Gastrocnemius medialis (tissue), 4 donors: ENCODE measurements around the gene SLC7A6OS. TPM values are rescaled to one million over a fixed set of nuclear protein-coding genes. Genes with fewer than 3 reads are reported as not detected.
A peak's percentile ranks its signal among the peaks of the same experiment; 100 is the strongest.

Experiments used
- ATAC-seq, 2 donors: fragments of 150-250 bp; one replicate each; pipeline ENCODE4 v1.9.1; 2016
- DNase-seq, 2 donors: peaks; one replicate each; pipeline ENCODE4 v3.0.0-alpha.2; 2019
- H3K27ac ChIP-seq, 4 donors: fragments of 200-600 bp; sonication (generic); 1 replicate in 1 of 4; 2 replicates in 3 of 4; pipeline ENCODE4 v1.5.1; 2016 to 2018; ENCODE audit warnings: mild to moderate bottlenecking in 2 of 4, moderate library complexity in 1 of 4
- H3K27me3 ChIP-seq, 3 donors: fragments of 200-600 bp; sonication (generic) in 2 of 3; 1 replicate in 1 of 3; 2 replicates in 2 of 3; pipeline versions ENCODE4 v1.5.1 to v1.6.0; 2016 to 2019; ENCODE audit warnings: mild to moderate bottlenecking in 1 of 3, moderate library complexity in 1 of 3
- H3K36me3 ChIP-seq, 2 donors: fragments of 200-600 bp; sonication (generic) in 1 of 2; one replicate each; pipeline ENCODE4 v1.5.1; 2017 to 2018
- H3K4me1 ChIP-seq, 2 donors: fragments of 200-600 bp; sonication (generic) in 1 of 2; one replicate each; pipeline ENCODE4 v1.5.1; 2016 to 2017; ENCODE audit warnings: mild to moderate bottlenecking in 2 of 2
- H3K4me3 ChIP-seq, 4 donors: fragments of 200-600 bp; sonication (generic) in 3 of 4; 1 replicate in 1 of 4; 2 replicates in 3 of 4; pipeline ENCODE4 v1.5.1; 2016 to 2019; ENCODE audit warnings: mild to moderate bottlenecking in 2 of 4
- H3K9me3 ChIP-seq, 3 donors: fragments of 200-600 bp; sonication (generic) in 2 of 3; 1 replicate in 1 of 3; 2 replicates in 2 of 3; pipeline ENCODE4 v1.5.1; 2016 to 2019
- POLR2A ChIP-seq, 2 donors: fragments of 450-650 bp; IDR thresholded peaks; one replicate each; pipeline ENCODE4 v1.6.1; 2017; ENCODE audit warnings: antibody characterized with exemption in 2 of 2, mild to moderate bottlenecking in 2 of 2, moderate library complexity in 2 of 2
- in situ Hi-C, 4 donors: fragments of 200-750 bp; cut with MboI; loops; one replicate each; pipeline versions ENCODE4 v1.15.0 to v1.8.0; 2017; ENCODE audit warnings: low sequenced_read_pairs in 4 of 4
- intact Hi-C: fragments of 100-400 bp; cut with DNase I; formaldehyde crosslinking; loops from one replicate; pipeline ENCODE4 v1.15.1; 2023; ENCODE audit warnings: low total_unique reads
- total RNA-seq, 4 donors: library from RNA; depleted of rRNA; stranded (reverse); fragments of >200 nt; gene quantifications; one replicate each; pipeline versions ENCODE4 v1.1.0 to v1.2.3, GENCODE V29; 2016
- TF ChIP-seq, protein P1 (sequence below), 5 experiments: fragments of 450-650 bp in 3 of 5; fragments of 200-600 bp in 2 of 5; sonication (generic) in 2 of 5; IDR thresholded peaks in 4 of 5; conservative IDR thresholded peaks in 1 of 5; 1 replicate in 4 of 5; 2 replicates in 1 of 5; pipeline ENCODE4 v1.5.1; 2016 to 2019; ENCODE audit warnings: antibody characterized with exemption in 5 of 5, mild to moderate bottlenecking in 3 of 5, moderate library complexity in 3 of 5

Gene SLC7A6OS
- total RNA-seq, 4 donors from 2014 or later, result 5.0 to 8.8 (median 7.3) TPM

DNA sequence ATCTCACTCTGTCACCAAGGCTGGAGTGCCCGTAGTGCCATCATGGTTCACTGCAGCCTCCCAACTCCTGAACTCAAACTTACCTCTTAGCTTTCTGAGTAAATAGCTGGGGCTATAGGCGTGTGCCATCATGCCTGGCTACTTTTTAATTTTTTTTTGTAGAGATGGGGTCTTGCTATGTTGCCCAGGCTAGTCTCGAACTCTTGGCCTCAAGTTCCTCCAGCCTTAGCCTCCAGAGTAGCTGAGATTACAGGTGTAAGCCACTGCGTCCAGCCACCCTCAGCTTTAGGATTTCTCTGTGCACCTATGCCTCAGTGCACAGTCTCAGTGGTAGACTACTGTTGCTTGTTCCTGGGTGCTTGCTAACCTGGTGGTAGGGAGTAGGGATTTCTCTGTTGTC lies 41.0 kb downstream of the SLC7A6OS start:
- H3K36me3 ChIP-seq, result peaks cover 0 to 51% of the 10 kb centered on the region in 2 donors
- intact Hi-C loops (no loop called here), in situ Hi-C loops (no loop called here)
- DNase-seq (no peak), ATAC-seq (no peak)
- TF ChIP-seq, protein P1, sequence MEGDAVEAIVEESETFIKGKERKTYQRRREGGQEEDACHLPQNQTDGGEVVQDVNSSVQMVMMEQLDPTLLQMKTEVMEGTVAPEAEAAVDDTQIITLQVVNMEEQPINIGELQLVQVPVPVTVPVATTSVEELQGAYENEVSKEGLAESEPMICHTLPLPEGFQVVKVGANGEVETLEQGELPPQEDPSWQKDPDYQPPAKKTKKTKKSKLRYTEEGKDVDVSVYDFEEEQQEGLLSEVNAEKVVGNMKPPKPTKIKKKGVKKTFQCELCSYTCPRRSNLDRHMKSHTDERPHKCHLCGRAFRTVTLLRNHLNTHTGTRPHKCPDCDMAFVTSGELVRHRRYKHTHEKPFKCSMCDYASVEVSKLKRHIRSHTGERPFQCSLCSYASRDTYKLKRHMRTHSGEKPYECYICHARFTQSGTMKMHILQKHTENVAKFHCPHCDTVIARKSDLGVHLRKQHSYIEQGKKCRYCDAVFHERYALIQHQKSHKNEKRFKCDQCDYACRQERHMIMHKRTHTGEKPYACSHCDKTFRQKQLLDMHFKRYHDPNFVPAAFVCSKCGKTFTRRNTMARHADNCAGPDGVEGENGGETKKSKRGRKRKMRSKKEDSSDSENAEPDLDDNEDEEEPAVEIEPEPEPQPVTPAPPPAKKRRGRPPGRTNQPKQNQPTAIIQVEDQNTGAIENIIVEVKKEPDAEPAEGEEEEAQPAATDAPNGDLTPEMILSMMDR (IDR thresholded peaks at IDR 0.05 in 4 of 5, conservative IDR thresholded peaks at IDR 0.05 in 1 of 5), result no peak
- TF ChIP-seq POLR2A (IDR thresholded peaks at IDR 0.05), result no peak
- peak overlapping the region; percentile 95 to 100 (median 99) for H3K27ac ChIP-seq
- H3K9me3 ChIP-seq, result no peaks in the 10 kb centered on the region
- H3K4me1 ChIP-seq, result peaks cover 83 to 85% of the 10 kb centered on the region in 2 donors
- H3K27me3 ChIP-seq, result no peaks in the 10 kb centered on the region
- peak overlapping the region; percentile 15 to 96 (median 94) for H3K4me3 ChIP-seq

DNA sequence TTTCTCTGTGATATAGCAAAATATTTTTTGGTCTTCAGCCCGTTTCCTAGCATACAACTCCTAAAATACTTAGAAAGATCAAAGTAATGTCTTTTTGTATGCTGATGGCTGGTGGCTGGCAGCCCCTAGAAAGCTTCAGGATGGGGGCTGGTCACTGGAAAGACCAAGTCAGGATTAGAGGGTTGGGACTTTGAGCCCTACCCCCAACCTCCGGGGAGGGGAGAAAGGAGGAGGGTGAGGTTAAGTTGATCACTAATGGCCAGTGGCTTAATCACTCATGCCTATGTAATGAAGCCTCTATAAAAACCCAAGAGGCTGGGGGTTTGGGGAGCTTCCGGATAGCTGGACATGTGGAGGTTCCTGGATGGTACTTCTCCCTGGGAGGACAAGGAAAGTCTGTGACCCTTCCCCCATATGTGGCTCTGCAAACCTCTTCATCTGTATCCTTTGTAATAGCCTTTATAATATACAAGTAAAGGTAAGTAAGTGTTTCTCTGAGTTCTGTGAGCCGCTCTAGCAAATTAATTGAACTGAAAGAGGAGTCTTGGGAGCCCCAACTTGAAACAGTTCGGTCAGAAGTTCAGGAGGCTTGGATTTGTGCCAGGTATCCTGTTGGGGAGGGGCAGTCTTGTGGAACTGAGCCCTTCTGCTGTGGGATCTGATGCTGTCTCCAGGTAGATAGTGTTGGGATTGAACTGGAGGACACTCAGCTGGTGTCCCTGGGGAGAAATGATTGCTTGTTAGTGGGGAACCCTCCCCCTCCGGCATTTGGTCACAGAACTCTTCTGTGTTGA lies 42.9 kb downstream of the SLC7A6OS start:
- intact Hi-C loops (no loop called here), in situ Hi-C loops (no loop called here)
- Histone ChIP-seq H3K27ac (peak overlapping the region; percentile 95 to 100 (median 99)), H3K4me1 (peaks cover 65 to 80% of the 10 kb centered on the region in 2 donors), H3K27me3 (no peaks in the 10 kb centered on the region), H3K9me3 (no peaks in the 10 kb centered on the region), H3K4me3 (peak overlapping the region; percentile 41 to 96 (median 94)), H3K36me3 (peaks cover 0 to 31% of the 10 kb centered on the region in 2 donors)
- no peak for ATAC-seq
- DNase-seq, result peak in 1 of 2 donors; percentile 55
- TF ChIP-seq, protein P1 (IDR thresholded peaks at IDR 0.05 in 4 of 5, conservative IDR thresholded peaks at IDR 0.05 in 1 of 5), result no peak
- TF ChIP-seq POLR2A (IDR thresholded peaks at IDR 0.05), result no peak

- Histone ChIP-seq H3K27me3 (no peaks in the 10 kb centered on the region), H3K4me3 (peak overlapping the region; percentile 84 to 96 (median 94)), H3K27ac (peak overlapping the region; percentile 95 to 100 (median 99)), H3K36me3 (peaks cover 0 to 28% of the 10 kb centered on the region in 2 donors), H3K4me1 (peaks cover 42 to 69% of the 10 kb centered on the region in 2 donors), H3K9me3 (no peaks in the 10 kb centered on the region)
- in situ Hi-C loops (no loop called here), intact Hi-C loops (loop anchor here (2.0 kb wide), 1 partner anchor 18 kb away; no protein-coding TSS in a partner anchor)
- TF ChIP-seq, protein P1 (IDR thresholded peaks at IDR 0.05 in 4 of 5, conservative IDR thresholded peaks at IDR 0.05 in 1 of 5), result no peak
- TF ChIP-seq POLR2A (IDR thresholded peaks at IDR 0.05), result peak; percentile 66 to 90
- DNase-seq (peak; percentile 77 to 91), ATAC-seq (peak; percentile 72 to 78)
Observed at GRCh38 chr16:68265078-68265920, 45.4 kb downstream of the SLC7A6OS start.

DNA sequence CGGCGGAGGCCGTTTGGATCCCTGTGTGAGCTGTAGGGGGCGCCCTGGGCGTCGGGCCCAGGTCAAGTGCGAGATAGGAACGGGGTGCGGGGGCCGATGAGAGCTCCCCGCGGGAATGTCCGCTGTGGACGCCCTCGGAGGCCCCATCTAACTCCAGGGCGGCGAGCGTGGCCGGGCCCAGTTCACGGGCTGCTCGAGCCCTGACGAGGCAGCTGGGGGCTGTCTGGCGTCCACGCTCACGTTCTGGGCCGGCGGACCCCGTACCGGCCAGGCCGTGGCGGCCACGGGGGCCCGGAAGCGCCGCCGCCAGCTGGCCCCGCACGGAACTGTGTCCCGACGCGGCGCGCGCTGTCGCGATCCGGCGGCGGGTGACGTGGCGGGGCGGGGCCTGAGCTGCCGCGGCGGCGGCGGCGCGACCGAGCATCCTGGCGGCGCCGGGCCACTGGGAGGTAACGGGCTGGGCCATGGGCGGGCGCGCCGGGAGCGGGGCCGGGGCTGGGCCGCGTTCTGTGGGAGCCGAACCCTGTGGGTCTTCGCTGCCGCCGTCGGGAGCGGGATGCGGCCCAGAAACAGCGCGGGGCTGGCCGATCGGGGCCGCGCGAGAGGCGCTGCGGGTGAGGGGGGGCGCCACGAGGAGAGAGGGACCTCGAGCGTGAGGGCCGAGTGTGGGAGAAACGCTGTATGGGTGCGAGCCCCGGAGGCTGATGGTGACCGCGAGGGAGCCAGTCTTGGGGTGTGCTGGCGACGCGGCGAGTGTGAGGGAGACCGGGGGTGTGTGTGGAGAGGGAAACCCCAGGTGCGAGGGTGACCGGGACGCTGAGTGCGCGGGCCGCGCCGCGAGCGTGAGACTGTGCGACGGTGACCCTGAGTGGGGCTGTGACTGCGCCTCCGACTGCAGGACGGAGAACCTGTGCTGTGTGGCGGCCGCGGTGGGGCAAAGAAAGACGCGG lies 46.3 kb downstream of the SLC7A6OS start, which contains the start of gene SLC7A6:
SLC7A6 (plus strand) TSS at position 399 of the 950 bp plus-strand sequence. CDS start 10,201 bp downstream, outside the sequence.
- peak; percentile 49 to 55 for ATAC-seq
- no peaks in the 10 kb centered on the region for H3K9me3 ChIP-seq
- H3K4me1 ChIP-seq, result peaks cover 43 to 69% of the 10 kb centered on the region in 2 donors
- peak within 1 kb of the TSS; percentile 95 to 100 (median 99) for H3K27ac ChIP-seq
- H3K27me3 ChIP-seq, result no peaks in the 10 kb centered on the region
- peak within 1 kb of the TSS; percentile 84 to 96 (median 94) for H3K4me3 ChIP-seq
- in situ Hi-C loops, result loop anchor here in 2 of 4 donors (5.0 kb wide), 2 partner anchors 63 to 68 kb away; no protein-coding TSS in a partner anchor
- H3K36me3 ChIP-seq, result peaks cover 0 to 35% of the 10 kb centered on the region in 2 donors
- TF ChIP-seq POLR2A (IDR thresholded peaks at IDR 0.05), result peak; percentile 97 to 99
- TF ChIP-seq, protein P1 (IDR thresholded peaks at IDR 0.05 in 4 of 5, conservative IDR thresholded peaks at IDR 0.05 in 1 of 5), result peak; percentile 72 to 89 (median 83)
- intact Hi-C loops, result loop anchor here (2.0 to 5.0 kb wide), 2 partner anchors 18 to 48 kb away; partner anchors contain the start of genes PRMT7 and SLC7A6OS
- DNase-seq, result peak; percentile 53 to 76
